ENCODE data around the gene HSDL1.
A peak's percentile ranks its signal among the peaks of the same experiment; 100 is the strongest.

HSDL1 gene

GRCh38 chr16:84138824-84139627 is 6.0 kb downstream of the HSDL1 start:
- TF ChIP-seq CTCF (conservative IDR thresholded peaks at IDR 0.05; ENCODE audit: low read depth, low read length) = no peak
- DNase-seq (ENCODE audit: low read depth) = peak; percentile 46
- H3K4me3 ChIP-seq (ENCODE audit: low read depth, low read length) = no peak overlapping the region

GRCh38 chr16:84138500-84138823 is 6.5 kb downstream of the HSDL1 start:
- no peak overlapping the region for H3K4me3 ChIP-seq (ENCODE audit: low read depth, low read length)
- TF ChIP-seq CTCF (conservative IDR thresholded peaks at IDR 0.05; ENCODE audit: low read depth, low read length) = no peak
- DNase-seq (ENCODE audit: low read depth) = no peak

- DNase-seq (ENCODE audit: low read depth) = no peak
- TF ChIP-seq CTCF (conservative IDR thresholded peaks at IDR 0.05; ENCODE audit: low read depth, low read length) = no peak
- no peak overlapping the region for H3K4me3 ChIP-seq (ENCODE audit: low read depth, low read length)
Measured at GRCh38 chr16:84137769-84138357, 7.1 kb downstream of the HSDL1 start.

- no peak for DNase-seq (ENCODE audit: low read depth)
- H3K4me3 ChIP-seq (ENCODE audit: low read depth, low read length) = no peak overlapping the region
- TF ChIP-seq CTCF (conservative IDR thresholded peaks at IDR 0.05; ENCODE audit: low read depth, low read length) = no peak
Measured at GRCh38 chr16:84137287-84137686, 7.7 kb downstream of the HSDL1 start.

- H3K4me3 ChIP-seq (ENCODE audit: low read depth, low read length) = no peak overlapping the region
- no peak for TF ChIP-seq CTCF (conservative IDR thresholded peaks at IDR 0.05; ENCODE audit: low read depth, low read length)
- peak; percentile 6 for DNase-seq (ENCODE audit: low read depth)
Measured at GRCh38 chr16:84136331-84137125, 8.4 kb downstream of the HSDL1 start.

- peak; percentile 36 for DNase-seq (ENCODE audit: low read depth)
- no peak for TF ChIP-seq CTCF (conservative IDR thresholded peaks at IDR 0.05; ENCODE audit: low read depth, low read length)
- H3K4me3 ChIP-seq (ENCODE audit: low read depth, low read length) = no peak overlapping the region
Measured at GRCh38 chr16:84132527-84133285, 12.3 kb downstream of the HSDL1 start.

Data from choroid plexus epithelial cell (primary cell).